ENCODE measurements around the gene PGAP1. TPM values are rescaled to one million over a fixed set of nuclear protein-coding genes. Genes with fewer than 3 reads are reported as not detected.

PGAP1 gene
- total and polyA plus RNA-seq, 7 donors = 0.57 to 5.2 (median 2.2) TPM

GRCh38 chr2:196798980-196799379 is 127.5 kb downstream of the PGAP1 start:
- peak in 1 of 4 donors; percentile 40 for ATAC-seq
- intact Hi-C loops (cut with DNase I) = loop anchor here in 1 of 2 donors (2.0 kb wide), 1 partner anchor 128 kb away; the partner anchor contains the start of gene PGAP1

GRCh38 chr2:196792865-196793264 is 133.6 kb downstream of the PGAP1 start:
- H3K36me3 ChIP-seq (ENCODE audit: insufficient read depth in 1 of 2, low read depth in 1 of 2) = peaks cover 12 to 94% of the 10 kb centered on the region in 2 donors
- intact Hi-C loops (cut with DNase I) = no loop called here

More at GRCh38 chr2:196798980-196799379, 127.5 kb downstream of the PGAP1 start:
- Histone ChIP-seq H3K36me3 (ENCODE audit: insufficient read depth in 1 of 2, low read depth in 1 of 2) (peaks cover 0 to 33% of the 10 kb centered on the region in 2 donors), H3K4me1 (peaks cover 22% of the 10 kb centered on the region), H3K4me3 (peak overlapping the region; percentile 80), H3K27ac (peak overlapping the region; percentile 77), H3K9me3 (no peaks in the 10 kb centered on the region), H3K27me3 (ENCODE audit: insufficient read depth in 3 of 3, low read length in 2 of 3) (peaks cover 0 to 4% (median 0%) of the 10 kb centered on the region in 3 donors)
- TF ChIP-seq CTCF (IDR thresholded peaks at IDR 0.05) = no peak
- DNase-seq = no peak
- 5 to 6% (median 6%) methylated on average over 10 of the region's 10 CpGs for WGBS, 3 donors

GRCh38 chr2:196783431-196784094 is 142.9 kb downstream of the PGAP1 start:
- H3K36me3 ChIP-seq (ENCODE audit: insufficient read depth in 1 of 2, low read depth in 1 of 2) = peaks cover 9 to 96% of the 10 kb centered on the region in 2 donors
- DNase-seq = no peak
- no peak for TF ChIP-seq CTCF (IDR thresholded peaks at IDR 0.05)
- no peaks in the 10 kb centered on the region for H3K4me1 ChIP-seq
- no peak overlapping the region for H3K4me3 ChIP-seq
- ATAC-seq = no peak
- intact Hi-C loops (cut with DNase I) = loop anchor here in 1 of 2 donors (10.0 kb wide), 1 partner anchor 621 kb away; no protein-coding TSS in a partner anchor
- H3K27ac ChIP-seq = no peak overlapping the region
- H3K27me3 ChIP-seq (ENCODE audit: insufficient read depth in 3 of 3, low read length in 2 of 3) = no peaks in the 10 kb centered on the region
- 93 to 96% (median 95%) methylated on average over 4 of the region's 4 CpGs for WGBS, 3 donors
- H3K9me3 ChIP-seq = no peaks in the 10 kb centered on the region

More at GRCh38 chr2:196792865-196793264, 133.6 kb downstream of the PGAP1 start:
- Histone ChIP-seq H3K27ac (no peak overlapping the region), H3K4me1 (peaks cover 14% of the 10 kb centered on the region), H3K27me3 (ENCODE audit: insufficient read depth in 3 of 3, low read length in 2 of 3) (no peaks in the 10 kb centered on the region), H3K9me3 (no peaks in the 10 kb centered on the region), H3K4me3 (no peak overlapping the region)
- DNase-seq (no peak), ATAC-seq (no peak)
- WGBS, 3 donors = 90 to 96% (median 92%) methylated on average over 3 of the region's 3 CpGs
- no peak for TF ChIP-seq CTCF (IDR thresholded peaks at IDR 0.05)

Other genes with a start within 250 kb of the PGAP1 start
- gene GTF3C3, start 127.0 kb downstream of the PGAP1 start, total RNA-seq = 10 to 100 TPM; 21.5 to 28.1 (median 24.2) TPM
- 10 to 100 TPM in 1 of 3 donors, 1 to 10 TPM in 2; 7.7 to 15.4 (median 9.3) TPM for gene GTF3C3, start 127.0 kb downstream of the PGAP1 start, polyA plus RNA-seq
- gene C2orf66, start 117.4 kb downstream of the PGAP1 start, total RNA-seq = not detected
- gene C2orf66, start 117.4 kb downstream of the PGAP1 start, polyA plus RNA-seq = under 1 TPM in 1 of 3 donors, not detected in 2; 0.03 TPM

Data from psoas muscle (tissue), 8 donors.